H1 (cell line): ENCODE results near the gene MREG. TPM values are rescaled to one million over a fixed set of nuclear protein-coding genes. Genes with fewer than 3 reads are reported as not detected.
"Not testable (repeated sequence)": the region's sequence is repeated elsewhere in the genome, so short reads cannot be mapped to it uniquely, and the experiment has no call there.

Source experiments
- CTCF ChIA-PET: fragments of 300-600 bp; sonication (Branson Sonifier 250); formaldehyde crosslinking; loops from one replicate; lab custom pipeline; 2021; ENCODE audit not compliant: partially characterized antibody; lab: Charles Lee
- POLR2A ChIA-PET: fragments of 300-600 bp; sonication (Branson Sonifier 250); formaldehyde crosslinking; loops from one replicate; lab custom pipeline; 2021; ENCODE audit warnings: inconsistent platforms; ENCODE audit not compliant: partially characterized antibody; lab: Charles Lee
- DNase-seq, 2 experiments: peaks; one replicate each; pipeline versions ENCODE4 v3.0.0 to v3.0.0-alpha.2; 2010 to 2022; ENCODE audit warnings: low spot score in 2 of 2, low read depth in 1 of 2, mixed read lengths in 1 of 2
- FAIRE-seq: peaks from 2 replicates; lab custom pipeline; 2011; peaks lifted over from hg19 to GRCh38; lab: Jason Lieb, UNC
- H2AFZ ChIP-seq: 2 replicates; pipeline ENCODE4 v1.8.1; 2012; ENCODE audit warnings: low read length, inconsistent platforms
- H2AK5ac ChIP-seq: 2 replicates; pipeline ENCODE4 v1.6.1; 2013; ENCODE audit warnings: low read depth, low read length
- H2BK120ac ChIP-seq: replicated peaks from 2 replicates; pipeline ENCODE3; 2013; ENCODE audit warnings: low read depth, low read length, inconsistent platforms
- H2BK12ac ChIP-seq: 2 replicates; pipeline ENCODE4 v1.6.1; 2013; ENCODE audit warnings: low read depth, low read length
- H2BK15ac ChIP-seq: 2 replicates; pipeline ENCODE4 v1.6.1; 2013; ENCODE audit warnings: low read length
- H2BK20ac ChIP-seq: 2 replicates; pipeline ENCODE4 v1.6.1; 2013; ENCODE audit warnings: low read length
- H2BK5ac ChIP-seq: 2 replicates; pipeline ENCODE4 v1.6.1; 2013; ENCODE audit warnings: low read depth, low read length
- H3K14ac ChIP-seq: 2 replicates; pipeline ENCODE4 v1.6.1; 2013; ENCODE audit warnings: inconsistent platforms; ENCODE audit not compliant: insufficient read length
- H3K18ac ChIP-seq: 2 replicates; pipeline ENCODE4 v1.6.1; 2013; ENCODE audit warnings: low read length; ENCODE audit errors: extremely low read depth
- H3K23ac ChIP-seq: 2 replicates; pipeline ENCODE4 v1.6.1; 2013; ENCODE audit warnings: inconsistent platforms; ENCODE audit not compliant: insufficient read length
- H3K23me2 ChIP-seq: 2 replicates; pipeline ENCODE4 v1.6.1; 2013; ENCODE audit warnings: low read depth, low read length
- H3K27ac ChIP-seq: 2 replicates; pipeline ENCODE4 v1.6.1; 2011; ENCODE audit warnings: low read depth, low read length, inconsistent platforms
- H3K27me3 ChIP-seq, 4 experiments: replicated peaks in 1 of 4; 1 replicate in 1 of 4; 2 replicates in 3 of 4; pipeline versions ENCODE4 v1.6.1 to v1.8.1; 2011 to 2013; ENCODE audit warnings: low read length in 3 of 4, mild to moderate bottlenecking in 3 of 4, inconsistent platforms in 2 of 4, mixed read lengths in 2 of 4, moderate library complexity in 1 of 4; ENCODE audit not compliant: control insufficient read depth in 3 of 4, insufficient read depth in 3 of 4; ENCODE audit errors: extremely low read depth in 1 of 4
- H3K36me3 ChIP-seq, 4 experiments: 2 replicates each; pipeline versions ENCODE4 v1.6.1 to v1.8.1; 2011 to 2013; ENCODE audit warnings: mild to moderate bottlenecking in 4 of 4, low read length in 3 of 4, moderate library complexity in 2 of 4, control low read depth in 1 of 4, inconsistent platforms in 1 of 4; ENCODE audit not compliant: insufficient read depth in 4 of 4, control insufficient read depth in 2 of 4
- H3K4ac ChIP-seq: replicated peaks from 2 replicates; pipeline ENCODE3; 2013; ENCODE audit warnings: low read length, low read depth, mixed read lengths, inconsistent platforms; ENCODE audit not compliant: insufficient read length
- H3K4me1 ChIP-seq, 4 experiments: replicated peaks in 1 of 4; 1 replicate in 1 of 4; 2 replicates in 3 of 4; pipeline versions ENCODE4 v1.6.1 to v1.8.1; 2011 to 2013; ENCODE audit warnings: low read length in 3 of 4, inconsistent platforms in 2 of 4, mixed read lengths in 1 of 4; ENCODE audit not compliant: insufficient read depth in 4 of 4, control insufficient read depth in 3 of 4
- H3K4me2 ChIP-seq, 2 experiments: 2 replicates each; pipeline versions ENCODE4 v1.6.1 to v1.8.1; 2011 to 2013; ENCODE audit warnings: low read depth in 2 of 2, low read length in 2 of 2, control low read depth in 1 of 2, inconsistent platforms in 1 of 2, mild to moderate bottlenecking in 1 of 2; ENCODE audit not compliant: insufficient read depth in 1 of 2
- H3K4me3 ChIP-seq, 4 experiments: fragments of 200-600, 300-600 bp in 1 of 4; sonication (generic), shearing (Covaris generic), sonication (Bioruptor Twin) in 1 of 4; 2 replicates each; pipeline versions ENCODE4 v1.5.1 to v1.8.1; 2011 to 2016; ENCODE audit warnings: low read length in 4 of 4, low read depth in 3 of 4, control low read depth in 2 of 4, inconsistent platforms in 2 of 4, mild to moderate bottlenecking in 2 of 4, mixed read lengths in 1 of 4, moderate library complexity in 1 of 4; ENCODE audit not compliant: insufficient read depth in 2 of 4; ENCODE audit errors: extremely low read depth in 1 of 4
- H3K56ac ChIP-seq: replicated peaks from 2 replicates; pipeline ENCODE3; 2013; ENCODE audit warnings: low read depth, mild to moderate bottlenecking, mixed read lengths, low read length, inconsistent platforms; ENCODE audit not compliant: insufficient read length
- H3K79me1 ChIP-seq: 2 replicates; pipeline ENCODE4 v1.6.1; 2013; ENCODE audit warnings: low read depth, low read length, control low read depth
- H3K79me2 ChIP-seq, 2 experiments: 2 replicates each; pipeline versions ENCODE4 v1.6.1 to v1.8.1; 2012 to 2013; ENCODE audit warnings: low read length in 2 of 2, mild to moderate bottlenecking in 2 of 2, inconsistent platforms in 1 of 2; ENCODE audit not compliant: insufficient read depth in 2 of 2, control insufficient read depth in 1 of 2
- H3K9ac ChIP-seq, 4 experiments: replicated peaks in 1 of 4; 1 replicate in 1 of 4; 2 replicates in 3 of 4; pipeline versions ENCODE4 v1.6.1 to v1.8.1; 2011 to 2013; ENCODE audit warnings: low read depth in 3 of 4, low read length in 3 of 4, control low read depth in 2 of 4, mild to moderate bottlenecking in 2 of 4, moderate library complexity in 2 of 4, inconsistent platforms in 1 of 4; ENCODE audit errors: extremely low read depth in 1 of 4
- H3K9me3 ChIP-seq, 2 experiments: 2 replicates each; pipeline versions ENCODE4 v1.6.1 to v1.8.1; 2012 to 2013; ENCODE audit warnings: mild to moderate bottlenecking in 2 of 2, moderate library complexity in 2 of 2, control low read depth in 1 of 2, inconsistent platforms in 1 of 2, low read depth in 1 of 2, low read length in 1 of 2, mixed read lengths in 1 of 2; ENCODE audit not compliant: insufficient read depth in 2 of 2
- H4K20me1 ChIP-seq, 2 experiments: replicated peaks in 1 of 2; 2 replicates each; pipeline versions ENCODE3 to v1.8.1; 2011 to 2013; ENCODE audit warnings: inconsistent platforms in 2 of 2, low read length in 2 of 2, mild to moderate bottlenecking in 1 of 2; ENCODE audit not compliant: insufficient read depth in 2 of 2, control insufficient read depth in 1 of 2
- H4K5ac ChIP-seq: 2 replicates; pipeline ENCODE4 v1.6.1; 2013; ENCODE audit warnings: low read length, low read depth, mixed read lengths, inconsistent platforms; ENCODE audit not compliant: insufficient read length
- H4K8ac ChIP-seq: 2 replicates; pipeline ENCODE4 v1.8.0; 2013; ENCODE audit warnings: mild to moderate bottlenecking, moderate library complexity, low read length, inconsistent platforms; ENCODE audit not compliant: insufficient read depth; ENCODE audit errors: extremely low read depth
- H4K91ac ChIP-seq: replicated peaks from 2 replicates; pipeline ENCODE3; 2013; ENCODE audit warnings: low read length, mixed read lengths, inconsistent platforms; ENCODE audit not compliant: insufficient read length
- BRCA1 ChIP-seq: IDR thresholded peaks from 2 replicates; pipeline ENCODE4 v1.6.1; 2012; ENCODE audit warnings: low read depth, low read length, improper control_type of control experiment
- HDAC6 ChIP-seq: IDR thresholded peaks from one replicate; pipeline ENCODE4 v1.7.1; 2012; ENCODE audit warnings: low read depth, mild to moderate bottlenecking, inconsistent platforms, low read length, moderate library complexity
- JUN ChIP-seq: IDR thresholded peaks from 2 replicates; pipeline ENCODE4 v1.6.1; 2011; ENCODE audit warnings: low read depth, mild to moderate bottlenecking, improper control_type of control experiment, low read length
- MAFK ChIP-seq: IDR thresholded peaks from 2 replicates; pipeline ENCODE4 v1.6.1; 2012; ENCODE audit warnings: low read depth, mild to moderate bottlenecking, improper control_type of control experiment, low read length
- SP4 ChIP-seq: IDR thresholded peaks from 2 replicates; pipeline ENCODE4 v1.6.1; 2012; ENCODE audit warnings: low read length, inconsistent platforms
- SRF ChIP-seq: IDR thresholded peaks from 2 replicates; pipeline ENCODE4 v1.6.1; 2011; ENCODE audit warnings: mild to moderate bottlenecking, low read depth, low read length, moderate library complexity
- TCF12 ChIP-seq: IDR thresholded peaks from 2 replicates; pipeline ENCODE4 v1.6.1; 2011; ENCODE audit warnings: low read depth, mild to moderate bottlenecking, low read length
- WGBS, 2 experiments: shearing (Covaris generic) in 1 of 2; methylation state at CpG; one replicate each; pipeline versions ENCODE4 v1.1.6 to v1.1.7; 2013 to 2015; ENCODE audit warnings: low lambda C conversion rate in 2 of 2, mixed read lengths in 2 of 2, inconsistent platforms in 1 of 2, low coverage in 1 of 2, missing lambda C conversion rate in 1 of 2; ENCODE audit not compliant: insufficient replicate concordance in 2 of 2, insufficient coverage in 1 of 2, insufficient read length in 1 of 2; ENCODE audit errors: extremely low coverage in 1 of 2, missing lambda C conversion rate in 1 of 2; 5-methylcytosine and 5-hydroxymethylcytosine counted together
- polyA plus RNA-seq, 7 experiments: library from polyadenylated mRNA; depleted of rRNA in 3 of 7; stranded (reverse) in 5 of 7; unstranded in 2 of 7; fragments of >200 nt in 5 of 7; fragments of 200-250 nt in 2 of 7; gene quantifications; 1 replicate in 5 of 7; 2 replicates in 1 of 7; 4 replicates in 1 of 7; pipeline versions ENCODE4 v1.2.1 to v1.2.3, GENCODE V29; 2011 to 2013; ENCODE audit warnings: missing spikeins in 2 of 7, mixed read lengths in 2 of 7
- total RNA-seq: library from RNA; stranded (reverse); fragmentation: NEBNext Ultra II Directional; extraction: Animal tissue kit (Norgen Biotek cat#: 25700); gene quantifications from 2 replicates; pipeline ENCODE4 v1.2.1, GENCODE V29; 2021

MREG gene
- total and polyA plus RNA-seq, 2 of the 8 experiments (the other 6 are each of a cell fraction or from before 2014, with no cell fraction given) = 7.5 to 31.9 TPM

- TF ChIP-seq SP4 (no peak), SRF (no peak), JUN (no peak), HDAC6 (no peak), BRCA1 (no peak), TCF12 (no peak), MAFK (no peak)
- TF ChIP-seq, all 59 proteins: peak for 0
Observed at GRCh38 chr2:215958257-215958656, 55.1 kb downstream of the MREG start (continued).

GRCh38 chr2:215957354-215958122 is 55.8 kb downstream of the MREG start:
- FAIRE-seq, H4K5ac ChIP-seq, H3K23me2 ChIP-seq, H2BK120ac ChIP-seq, H3K56ac ChIP-seq, H3K23ac ChIP-seq, H3K4ac ChIP-seq, POLR2A ChIA-PET, H4K20me1 ChIP-seq, H3K4me3 ChIP-seq, H3K4me1 ChIP-seq, H3K36me3 ChIP-seq, H4K91ac ChIP-seq, H3K27me3 ChIP-seq, H3K27ac ChIP-seq, H3K79me1 ChIP-seq, H2BK15ac ChIP-seq, H2BK20ac ChIP-seq, H2AK5ac ChIP-seq, H3K14ac ChIP-seq, H2BK12ac ChIP-seq, H2BK5ac ChIP-seq, H3K9ac ChIP-seq, H3K4me2 ChIP-seq, H3K9me3 ChIP-seq, H3K18ac ChIP-seq, H3K79me2 ChIP-seq, H4K8ac ChIP-seq, H2AFZ ChIP-seq: not testable (repeated sequence)
- CTCF ChIA-PET = interaction anchor here (1.8 to 2.0 kb wide), 2 partner anchors 49 to 64 kb away, joined by 5 to 9 read pairs; no protein-coding TSS in a partner anchor
- DNase-seq = peak in 1 of 2 experiments; percentile 23
- 86% methylated on average over 9 of the region's 10 CpGs; no CpG with 5 or more reads in 1 of the 2 experiments for WGBS, 2 experiments
